Measurements from ENCODE around the gene CRISPLD2.

CRISPLD2 gene

DNA sequence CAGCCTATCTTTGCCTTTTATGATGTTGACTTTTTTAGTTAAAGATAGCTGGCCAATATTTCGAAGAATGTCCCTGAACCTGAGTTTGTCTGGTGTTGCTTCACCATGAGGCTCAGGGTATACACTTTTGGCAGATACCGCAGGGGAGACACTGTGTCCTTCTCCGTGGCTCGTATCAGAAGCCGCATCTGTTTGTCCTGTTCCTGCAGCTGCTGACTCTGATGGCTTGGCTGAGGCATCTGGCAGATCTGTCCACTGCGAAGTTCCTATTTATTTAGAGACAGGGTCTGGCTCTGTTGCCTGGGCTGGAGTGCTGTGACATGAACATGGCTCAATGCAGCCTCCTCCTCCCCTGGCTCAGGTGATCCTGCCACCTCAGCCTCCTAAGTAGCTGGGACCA, 93.5 kb downstream of the CRISPLD2 start:
- DNase-seq (ENCODE audit: low read depth, low spot score), result no peak

DNA sequence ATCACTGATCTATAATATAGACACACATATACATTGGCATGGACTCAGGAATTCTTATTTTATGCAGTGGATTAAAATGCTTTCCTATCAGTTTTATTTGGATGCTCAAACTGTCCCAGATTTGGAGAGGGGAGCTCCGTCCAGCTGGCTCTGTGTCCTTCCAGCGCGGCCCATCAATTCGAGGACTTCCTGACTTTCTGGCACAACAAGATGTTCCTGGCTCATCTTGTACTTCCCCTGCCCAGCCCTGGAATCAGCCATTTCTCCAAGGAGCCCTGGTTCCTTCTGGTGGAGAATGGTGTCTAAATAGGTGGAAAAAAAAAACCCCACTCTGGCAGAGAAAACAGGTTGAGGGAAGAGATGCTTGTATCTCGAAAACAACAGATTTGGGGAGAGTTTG, 94.5 kb downstream of the CRISPLD2 start:
- no peak for DNase-seq (ENCODE audit: low read depth, low spot score)

DNA sequence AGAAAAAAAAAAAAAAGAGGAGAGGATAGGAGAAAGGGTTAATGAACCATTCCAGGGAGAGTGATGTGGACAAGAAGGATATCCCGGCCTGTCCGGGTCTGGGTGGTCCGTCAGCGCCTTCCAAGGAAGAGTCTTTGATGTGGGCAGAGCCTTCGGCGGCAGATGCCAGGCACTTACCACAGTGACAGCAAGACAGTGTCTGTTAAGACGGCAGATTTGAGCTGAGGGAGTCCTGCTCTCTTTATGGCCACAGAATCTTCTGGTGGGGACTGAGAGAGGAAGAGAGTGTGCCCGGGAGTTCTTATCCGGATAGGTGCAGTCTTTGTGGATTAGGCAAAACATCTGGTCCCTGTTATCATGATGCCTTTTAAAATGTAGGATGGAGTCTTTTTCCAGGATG, 96.4 kb downstream of the CRISPLD2 start:
- no peak for DNase-seq (ENCODE audit: low read depth, low spot score)

DNA sequence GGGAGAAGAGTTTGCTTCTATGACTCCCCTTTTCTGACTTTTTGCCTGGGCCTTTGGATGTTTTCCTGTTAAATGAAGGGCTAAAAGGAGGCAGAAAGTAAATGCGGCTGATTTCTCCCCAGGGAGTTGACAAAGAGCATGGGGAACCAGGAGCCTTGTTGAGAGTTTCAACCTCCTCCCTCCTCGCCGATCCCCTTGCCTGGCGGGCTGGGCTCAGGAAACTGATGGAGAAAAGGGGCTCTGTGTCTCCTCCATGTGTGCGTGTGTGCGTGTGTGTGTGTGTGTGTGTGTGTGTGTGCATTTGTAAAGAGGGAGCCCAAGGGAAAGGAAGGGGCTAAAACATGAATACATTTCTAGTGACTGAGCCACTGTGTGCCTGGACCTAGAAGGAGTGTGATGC, 97.1 kb downstream of the CRISPLD2 start:
- DNase-seq (ENCODE audit: low read depth, low spot score), result no peak

DNA sequence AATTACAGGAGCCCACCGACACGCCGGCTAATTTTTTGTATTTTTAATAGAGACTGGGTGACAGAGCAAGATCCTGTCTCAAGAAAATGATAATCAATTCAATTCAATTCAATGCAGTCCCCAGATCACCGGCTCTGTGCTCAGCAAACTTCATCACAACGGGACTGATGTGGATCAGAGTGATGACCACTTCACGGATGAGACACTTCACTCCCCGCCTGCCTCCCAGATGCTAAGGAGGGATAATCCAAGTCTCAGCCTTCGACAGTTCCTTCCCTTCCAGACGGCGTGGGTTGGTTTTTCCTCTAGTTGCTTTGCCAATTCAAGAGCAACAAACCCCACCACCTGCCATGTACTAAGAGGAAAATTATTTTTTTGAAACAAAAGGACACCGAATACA, 97.7 kb downstream of the CRISPLD2 start:
- no peak for DNase-seq (ENCODE audit: low read depth, low spot score)

DNA sequence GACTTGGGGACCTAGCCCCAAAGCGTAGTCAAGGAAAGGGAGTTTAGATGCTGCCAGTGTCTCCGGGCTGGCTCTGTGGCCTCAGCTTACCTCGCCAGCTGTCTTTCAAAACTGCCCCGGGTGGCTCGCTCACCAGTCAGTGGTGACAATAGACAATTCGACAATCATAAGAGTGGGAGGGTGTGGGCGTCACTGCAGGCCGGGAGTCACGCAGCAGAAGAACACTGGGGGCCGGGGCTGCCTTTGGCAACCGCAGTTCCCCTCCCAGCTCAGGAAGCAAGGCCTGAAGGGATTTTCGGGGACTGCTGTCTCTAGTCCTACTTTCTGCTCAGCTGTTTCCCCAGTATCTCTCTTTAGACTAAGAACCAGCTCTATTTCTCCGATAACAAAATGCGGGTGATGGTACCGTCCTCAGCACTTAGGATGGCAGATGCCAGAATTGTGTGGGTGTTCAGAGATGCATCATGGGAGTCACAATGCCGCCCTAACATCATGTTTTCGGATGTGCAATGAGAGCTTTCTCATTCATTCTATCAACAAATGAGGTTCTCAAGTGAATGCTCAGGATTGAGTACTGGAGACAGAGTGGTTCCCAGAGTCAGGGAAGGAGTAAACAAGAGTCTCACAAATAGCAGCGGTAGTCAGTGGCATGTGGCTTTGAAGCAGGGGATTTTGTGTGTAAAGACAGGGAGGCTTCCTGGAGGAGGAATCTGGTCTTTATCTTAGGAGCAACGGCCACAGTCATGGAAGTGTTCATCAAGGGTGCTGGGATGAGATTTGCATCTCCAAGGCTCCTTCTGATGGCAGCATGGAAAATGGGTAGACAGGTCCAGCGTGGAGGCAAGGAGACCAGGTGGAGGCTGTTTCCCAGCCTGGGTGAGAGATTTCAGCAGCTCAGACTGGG, 98.5 kb downstream of the CRISPLD2 start:
- DNase-seq (ENCODE audit: low read depth, low spot score), result no peak

DNA sequence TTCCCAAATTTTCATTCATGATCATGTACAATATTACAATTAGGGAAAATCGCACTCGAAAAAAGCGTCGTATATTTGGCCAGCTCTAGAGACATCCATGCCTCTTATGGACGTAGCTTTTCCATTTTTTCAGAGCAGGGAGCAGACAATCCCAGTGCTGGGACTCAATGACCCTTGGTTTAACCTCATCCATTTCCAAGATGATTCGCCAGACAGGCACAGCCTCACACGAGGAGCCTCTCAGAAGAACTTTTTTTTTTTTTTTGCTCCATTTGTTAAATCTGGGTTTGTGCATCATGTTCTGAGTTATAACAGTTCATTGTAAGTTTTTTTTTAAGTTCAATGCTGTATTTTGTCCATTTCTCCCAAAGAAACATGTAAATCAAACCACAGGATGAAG, 99.5 kb downstream of the CRISPLD2 start:
- no peak for DNase-seq (ENCODE audit: low read depth, low spot score)

DNA sequence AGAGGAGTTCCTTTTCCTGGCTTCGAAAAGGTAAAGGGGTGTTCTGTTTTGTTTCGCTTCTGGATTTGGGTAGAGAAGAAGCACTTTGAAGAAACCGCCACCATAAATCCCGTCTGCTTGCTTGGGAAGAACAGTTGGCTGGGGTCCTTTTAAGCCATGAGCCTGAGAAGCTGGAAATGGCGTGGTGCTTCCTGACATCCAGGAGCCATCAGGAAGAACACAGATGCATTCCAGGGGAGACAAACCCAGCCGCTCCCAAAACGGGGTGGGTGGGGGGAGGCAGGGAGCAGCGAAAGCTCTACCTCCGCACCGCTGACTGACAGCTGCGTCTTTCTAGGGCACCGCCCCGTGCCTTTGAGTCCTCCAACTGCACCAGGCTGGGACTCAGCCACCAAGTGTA, 99.9 kb downstream of the CRISPLD2 start:
- DNase-seq (ENCODE audit: low read depth, low spot score), result no peak

DNA sequence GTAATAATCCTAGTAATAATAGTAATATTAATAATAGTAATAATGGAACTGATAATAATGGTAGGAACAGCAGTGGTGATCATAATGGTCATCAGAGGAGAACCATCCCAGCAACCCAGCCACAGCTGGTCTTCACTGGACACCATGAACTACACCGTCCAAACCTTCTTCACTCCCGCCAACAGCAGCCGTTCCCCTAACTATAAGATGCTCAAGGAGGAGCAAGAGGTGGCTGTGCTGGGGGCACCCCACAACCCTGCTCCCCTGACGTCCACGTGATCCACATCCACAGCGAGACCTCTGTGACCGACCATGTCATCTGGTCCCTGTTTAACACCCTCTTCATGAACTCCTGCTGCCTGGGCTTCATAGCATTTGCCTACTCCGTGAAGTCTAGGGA, 100.5 kb downstream of the CRISPLD2 start:
- no peak for DNase-seq (ENCODE audit: low read depth, low spot score)

DNA sequence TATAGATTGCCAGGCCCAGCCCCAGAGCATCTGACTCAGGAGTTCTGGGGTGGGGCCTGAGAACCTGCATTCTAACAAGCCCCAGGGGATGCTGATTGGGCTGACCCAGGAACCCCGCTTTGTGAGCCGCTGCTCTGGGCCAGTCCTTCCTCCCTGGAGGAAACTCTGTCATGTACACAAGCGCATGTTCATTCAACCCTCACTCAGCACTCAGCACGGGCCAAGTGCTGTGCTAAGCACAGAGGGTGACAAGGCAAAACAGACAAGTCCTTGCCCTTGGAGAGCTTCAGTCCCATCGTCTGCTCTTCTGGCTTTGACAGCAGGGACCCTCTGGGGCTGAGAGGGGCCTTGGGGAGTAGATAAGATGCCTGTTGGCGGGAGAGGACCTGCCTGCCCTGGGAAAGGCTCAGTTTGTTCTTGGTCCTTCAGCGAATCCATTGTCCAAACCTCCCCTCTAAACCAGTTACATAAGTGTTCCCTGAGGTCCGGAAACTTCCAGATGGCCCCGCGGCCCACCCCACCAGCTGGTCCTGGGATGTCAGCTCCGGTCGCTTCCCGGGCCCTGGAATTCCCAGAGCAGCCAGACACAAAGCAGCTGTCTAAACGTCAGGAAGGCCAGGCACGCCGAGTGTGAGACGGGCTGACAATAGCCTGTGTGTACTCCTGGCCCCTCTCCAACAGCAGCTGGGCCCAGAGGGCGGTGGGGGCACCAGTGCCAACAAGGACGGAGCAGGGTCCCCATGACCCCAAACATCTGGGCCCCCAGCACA, 102.8 kb downstream of the CRISPLD2 start:
- DNase-seq (ENCODE audit: low read depth, low spot score), result no peak

DNA sequence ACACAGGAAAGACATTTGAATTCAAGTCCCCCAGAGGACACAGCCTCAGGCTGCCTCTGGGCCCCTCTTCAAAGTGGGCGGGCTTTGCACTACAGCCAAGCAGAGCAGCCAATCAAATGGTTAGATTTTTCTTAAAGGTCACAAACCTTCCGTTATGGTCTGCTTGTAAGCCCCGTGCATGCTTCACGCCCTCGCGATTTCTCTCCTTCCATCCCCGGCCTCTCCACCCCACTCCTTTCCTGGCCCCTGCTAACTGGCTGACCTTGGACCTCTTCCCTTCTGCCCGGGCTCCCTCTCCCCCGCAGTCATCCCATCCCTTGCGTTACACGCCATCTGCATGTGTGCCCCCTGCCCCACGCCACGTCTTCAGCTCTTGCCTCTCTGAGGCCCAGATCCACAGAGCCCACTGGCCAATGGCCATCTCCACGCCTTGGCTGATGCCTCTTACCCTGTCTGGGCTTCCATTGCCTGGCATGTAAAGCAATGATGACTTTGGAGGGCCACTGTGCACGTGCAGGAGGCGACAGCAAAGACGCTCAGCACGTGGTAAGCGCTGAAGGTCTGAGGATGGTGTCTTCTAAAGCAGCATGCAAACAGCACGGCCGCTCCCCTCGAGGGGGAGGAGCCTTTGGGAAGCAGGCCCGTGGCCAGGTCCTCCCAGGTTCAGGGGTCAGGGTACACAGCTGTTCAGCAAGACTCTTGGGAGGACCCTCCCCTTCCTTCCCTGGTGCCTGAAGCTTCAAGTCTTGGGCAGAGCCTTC, 104.7 kb downstream of the CRISPLD2 start:
- DNase-seq (ENCODE audit: low read depth, low spot score), result no peak

DNA sequence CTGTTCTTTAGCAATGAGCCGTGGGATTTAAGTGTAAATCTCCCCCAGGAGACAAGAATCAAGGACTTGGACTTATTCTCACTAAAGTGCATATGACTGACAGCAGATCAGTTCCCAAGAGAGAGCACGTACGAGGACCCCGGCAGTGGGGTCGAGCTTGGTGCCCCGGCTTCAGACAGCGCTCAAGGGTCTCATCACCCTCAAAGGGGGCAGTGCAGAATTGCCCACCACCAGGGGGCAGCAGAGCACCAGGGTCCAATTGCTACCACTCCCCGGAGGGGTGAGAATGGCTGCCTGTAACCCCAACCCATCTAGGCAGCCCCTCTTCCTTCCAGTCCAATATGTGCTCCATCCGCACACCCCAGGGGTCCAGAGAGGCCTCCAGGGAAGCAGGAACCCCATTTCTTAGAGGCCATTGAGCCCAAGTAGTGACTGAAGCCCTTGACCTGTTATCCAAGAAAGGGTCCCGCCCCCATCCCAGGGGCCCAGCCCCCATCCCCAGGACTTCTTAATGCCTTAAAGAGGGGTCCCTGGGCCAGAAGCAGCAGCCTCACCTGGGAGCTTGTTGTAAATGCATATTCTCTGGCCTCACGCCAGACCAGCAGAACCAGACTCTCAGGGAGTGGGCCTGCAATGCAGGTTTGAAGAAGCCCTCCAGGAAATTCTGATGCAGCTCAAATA, 105.4 kb downstream of the CRISPLD2 start:
- DNase-seq (ENCODE audit: low read depth, low spot score), result no peak

DNA sequence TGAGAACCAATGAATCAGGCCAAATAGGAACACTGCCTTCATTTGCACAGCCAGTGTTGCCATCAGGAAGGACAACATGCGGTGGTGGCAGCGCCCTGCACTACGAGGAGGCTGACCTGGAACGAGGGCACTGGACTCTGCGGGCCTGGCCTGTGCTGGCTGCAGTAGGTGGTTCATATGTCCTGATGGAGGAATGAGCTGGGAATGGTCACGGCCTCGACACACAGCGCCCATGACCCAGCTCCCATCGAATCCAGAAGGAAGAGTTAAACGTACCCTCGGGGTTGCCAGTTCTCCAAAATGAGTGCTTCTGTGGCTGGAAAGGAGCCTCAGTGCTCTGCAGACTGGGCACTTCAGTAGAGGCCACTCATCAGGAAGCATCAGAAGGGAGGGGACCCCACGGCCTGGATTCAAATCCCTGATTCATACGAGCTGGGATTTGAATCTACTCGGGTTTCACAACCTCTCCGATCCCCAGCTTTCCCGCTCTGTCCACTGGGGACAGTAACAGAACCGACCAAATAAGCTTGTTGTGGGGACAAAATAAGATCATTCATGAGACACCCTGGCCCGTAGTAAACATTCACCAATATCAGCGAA, 106.1 kb downstream of the CRISPLD2 start:
- DNase-seq (ENCODE audit: low read depth, low spot score), result no peak

DNA sequence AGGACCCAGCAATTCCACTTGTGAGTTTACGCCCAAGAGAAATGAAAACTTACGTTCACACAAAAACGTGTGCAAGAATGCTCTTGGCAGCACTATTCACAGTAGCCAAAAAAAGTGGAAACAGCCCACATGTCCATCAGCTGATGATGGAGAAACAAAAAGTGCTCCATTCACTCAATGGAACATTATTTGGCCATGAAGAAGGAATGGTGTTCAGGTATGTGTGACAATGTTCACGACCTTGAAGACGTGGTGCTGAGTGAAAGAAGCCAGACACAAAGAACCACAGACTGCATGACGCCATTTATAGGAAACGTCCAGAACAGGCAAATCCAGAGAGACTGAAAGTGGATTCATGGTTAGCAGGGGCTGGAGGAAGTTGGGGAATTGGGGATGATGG, 106.7 kb downstream of the CRISPLD2 start:
- DNase-seq (ENCODE audit: low read depth, low spot score), result no peak

DNA sequence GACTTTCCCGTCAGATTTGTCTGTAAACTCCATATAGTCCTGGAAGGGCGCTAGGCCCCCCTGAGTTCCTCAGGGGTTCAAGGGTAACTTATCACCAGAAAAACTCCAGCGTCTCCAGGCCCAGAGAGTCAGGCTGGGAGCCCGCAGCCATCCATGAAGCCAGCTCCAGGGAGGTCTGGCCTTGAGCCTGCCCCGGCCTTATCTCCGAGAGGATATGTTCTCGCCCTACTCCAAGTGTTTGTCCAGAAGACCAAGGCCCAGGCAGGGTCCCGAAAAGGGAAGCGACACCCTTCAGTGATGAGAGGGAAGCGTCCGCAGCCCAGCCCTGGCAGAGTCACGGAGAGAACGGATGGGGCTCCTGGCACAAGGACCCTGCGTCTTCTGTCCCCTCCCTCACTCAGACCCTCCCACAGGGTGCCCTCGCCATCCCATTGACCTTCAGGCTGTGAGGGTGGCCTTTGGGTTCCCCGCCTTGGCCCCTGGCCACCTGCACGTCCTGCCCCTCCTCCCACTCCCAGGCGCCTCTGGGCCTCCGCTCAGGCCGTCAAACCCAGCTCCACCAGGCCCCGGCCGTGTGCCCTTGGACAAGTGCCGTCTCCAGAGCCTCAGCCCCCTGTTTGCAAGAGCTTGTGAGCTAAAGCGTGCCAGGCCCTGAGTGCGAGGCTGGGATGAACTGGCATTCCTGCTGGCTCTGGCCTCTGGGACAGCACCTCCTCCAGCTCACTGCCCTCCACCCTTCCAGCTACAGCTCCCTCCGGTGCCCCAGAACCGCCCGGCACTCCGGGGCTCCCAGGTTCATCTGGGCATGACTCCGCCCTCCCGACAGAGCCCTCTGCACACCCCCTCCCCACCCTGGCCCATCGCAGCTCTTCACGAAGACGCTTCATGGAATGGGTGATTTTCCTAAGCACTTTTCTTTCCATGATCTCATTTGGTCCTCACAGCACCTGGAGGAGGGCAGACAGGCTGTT, 108.1 kb downstream of the CRISPLD2 start:
- no peak for DNase-seq (ENCODE audit: low read depth, low spot score)

DNA sequence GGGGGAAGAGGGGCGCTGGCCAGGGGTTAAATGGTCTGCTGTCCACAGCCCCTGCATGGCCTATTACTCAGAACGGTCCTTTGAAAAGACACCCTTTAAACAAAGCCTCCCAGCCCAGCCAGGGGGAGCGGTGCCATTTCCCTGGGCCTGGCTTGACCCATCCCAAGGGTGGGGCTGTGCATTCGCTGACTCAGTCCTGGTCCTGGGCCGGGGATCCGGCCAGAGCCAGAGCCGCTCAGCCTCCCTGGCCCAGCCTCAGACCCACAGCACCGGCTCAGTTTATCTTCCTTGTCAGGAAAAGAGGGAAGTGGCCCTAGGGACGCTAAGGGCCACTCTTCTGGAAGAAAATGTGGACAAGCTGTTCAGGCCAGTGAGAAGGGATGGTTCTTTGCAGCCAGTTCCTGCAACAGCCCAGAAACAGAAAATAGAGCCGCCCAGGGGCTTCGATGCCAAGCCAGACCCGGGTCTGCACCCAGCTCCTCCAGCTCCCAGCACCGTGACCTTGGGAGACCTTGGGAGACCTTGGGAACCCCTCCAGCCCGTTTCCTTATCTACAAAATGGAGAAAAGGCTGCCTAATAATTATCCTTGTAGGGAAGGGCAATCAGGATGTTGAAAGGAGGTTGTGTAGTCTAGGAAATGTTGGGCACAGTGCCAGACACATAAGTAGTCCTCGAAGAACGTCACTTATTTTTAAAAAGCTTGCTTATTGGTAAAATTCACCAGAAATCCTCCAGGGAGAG, 109.1 kb downstream of the CRISPLD2 start:
- no peak for DNase-seq (ENCODE audit: low read depth, low spot score)

DNA sequence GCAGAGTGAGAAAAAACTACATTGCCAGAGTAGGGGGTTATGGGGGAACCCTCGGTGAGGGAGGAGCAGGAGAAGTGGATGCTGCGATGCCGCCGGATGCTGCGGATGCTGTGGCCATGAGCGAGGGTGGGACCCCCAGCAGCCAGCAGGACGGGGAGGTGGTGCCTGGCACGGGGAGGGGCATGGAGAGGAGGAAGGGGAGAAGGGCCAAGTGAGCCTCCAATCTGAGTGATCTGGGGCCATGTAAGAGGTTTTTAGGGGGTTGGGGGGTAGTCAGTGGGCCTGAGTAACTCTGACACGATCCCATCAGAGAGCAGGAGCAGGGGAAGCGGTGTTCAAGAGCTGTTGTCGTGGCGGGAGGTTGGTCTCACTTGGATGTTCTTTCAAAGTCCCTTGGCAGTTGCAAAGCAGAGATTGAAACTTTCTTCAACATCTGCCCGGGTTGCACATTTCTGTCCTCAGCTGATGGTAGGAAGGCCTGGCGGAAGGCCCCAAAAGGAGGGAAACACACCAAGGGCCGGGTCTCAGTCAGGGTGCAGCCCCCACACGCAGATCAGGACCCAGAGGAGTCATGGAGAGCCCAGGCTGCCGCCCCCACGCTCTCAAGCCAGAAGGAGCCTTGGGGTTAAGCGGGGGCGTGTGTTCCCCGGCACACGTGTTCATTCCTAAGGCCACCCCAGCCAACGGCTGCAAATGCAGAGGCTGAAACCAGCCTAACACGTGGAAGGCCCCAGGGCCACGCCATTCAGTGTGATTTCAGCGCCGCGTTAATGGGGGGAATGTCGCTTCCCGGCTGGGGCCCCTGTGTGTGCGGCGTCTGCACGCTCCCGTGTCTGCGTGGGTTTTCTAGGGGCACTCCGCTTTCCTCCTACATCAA, 109.9 kb downstream of the CRISPLD2 start:
- no peak for DNase-seq (ENCODE audit: low read depth, low spot score)

Measured in smooth muscle cell of the brain vasculature (primary cell).